ENCODE measurements around the gene GSTT2.
"Not testable (repeated sequence)": the region's sequence is repeated elsewhere in the genome, so short reads cannot be mapped to it uniquely, and the experiment has no call there.

Gene GSTT2

DNA sequence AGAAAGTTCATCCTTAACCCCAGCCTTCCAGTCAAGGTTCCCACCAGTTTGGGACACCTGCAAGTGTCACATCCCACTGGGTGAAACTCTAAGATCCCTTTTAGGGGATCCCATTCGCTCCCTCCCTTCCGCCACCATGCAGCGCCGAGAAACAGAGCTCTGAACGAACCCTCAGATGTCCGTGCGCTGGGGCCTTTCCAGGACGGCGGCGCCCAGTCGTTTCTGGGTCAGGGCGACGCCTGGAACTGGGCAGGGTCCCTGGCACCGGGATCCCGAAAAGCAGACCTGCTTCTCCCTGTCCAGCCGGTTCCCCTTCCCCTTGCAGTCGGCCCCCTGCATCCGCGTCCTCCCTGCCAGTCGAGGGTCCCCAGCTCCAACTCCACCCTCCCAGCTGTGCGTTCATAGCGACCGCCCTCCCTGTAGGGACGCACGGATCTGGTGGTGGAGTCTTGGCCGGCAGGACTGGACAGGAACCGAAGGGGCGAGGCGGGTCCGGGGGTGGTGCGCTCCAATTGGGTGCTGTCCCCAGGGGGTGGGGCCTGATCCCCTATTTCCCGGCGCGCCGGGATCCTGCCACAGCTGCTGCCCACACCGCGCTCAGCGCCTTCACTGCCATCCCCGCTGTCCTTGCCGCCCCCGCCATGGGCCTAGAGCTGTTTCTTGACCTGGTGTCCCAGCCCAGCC, at the start of gene GSTT2:
Gene GSTT2, plus strand, starts transcription at position 578 of the 684 bp plus-strand sequence.
- not testable (repeated sequence) for DNase-seq (ENCODE audit: low read depth in 3 of 3)

DNA sequence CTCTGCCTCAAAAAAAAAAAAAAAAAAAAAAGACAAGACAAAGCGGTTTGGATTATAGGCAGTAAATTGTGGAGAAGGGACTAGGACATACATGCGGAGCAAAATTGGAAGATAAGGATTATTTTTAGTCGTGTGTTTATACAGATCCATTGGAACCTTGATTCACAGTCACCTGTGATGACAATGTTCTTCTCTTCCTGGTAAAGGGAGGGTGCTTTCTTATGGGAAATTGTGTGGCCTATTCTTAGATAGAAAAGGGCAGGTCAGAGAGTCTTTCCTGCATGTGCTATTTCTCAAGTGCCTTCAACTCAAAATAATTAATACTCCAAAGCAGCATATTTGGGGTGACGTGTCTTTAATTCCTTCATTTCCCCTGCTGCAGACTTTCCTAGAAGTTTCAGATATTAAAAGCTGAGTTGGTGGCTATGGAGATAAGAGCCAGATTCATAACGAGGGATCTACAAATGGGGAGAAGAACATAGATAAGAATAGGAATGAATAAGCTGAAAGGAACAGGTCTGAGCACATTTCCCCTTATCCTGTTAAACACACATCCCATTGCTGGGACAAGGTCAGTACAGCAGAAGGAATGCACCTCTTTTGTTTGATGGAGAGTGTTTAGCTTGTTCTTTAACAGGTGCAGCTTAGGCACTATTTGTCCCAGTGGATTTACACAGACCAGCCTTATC, 41.5 kb upstream of the GSTT2 start:
- no peak for DNase-seq (ENCODE audit: low read depth in 3 of 3)

DNA sequence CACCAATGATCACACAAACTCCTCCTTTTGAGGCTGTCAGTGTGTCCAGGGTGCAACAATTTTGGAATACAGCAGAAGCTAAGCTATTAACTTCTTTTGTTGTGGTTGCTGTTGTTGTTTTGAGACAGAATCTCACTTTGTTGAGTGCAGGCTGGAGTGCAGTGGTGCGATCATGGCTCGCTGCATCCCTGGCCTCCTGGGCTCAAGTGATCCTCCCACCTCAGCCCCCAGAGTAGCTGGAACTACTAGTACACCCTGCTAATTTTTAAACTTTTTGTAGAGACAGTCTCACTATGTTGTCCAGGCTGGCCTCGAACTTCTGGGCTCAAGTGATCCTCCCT, 40.9 kb upstream of the GSTT2 start:
- no peak for DNase-seq (ENCODE audit: low read depth in 3 of 3)

DNA sequence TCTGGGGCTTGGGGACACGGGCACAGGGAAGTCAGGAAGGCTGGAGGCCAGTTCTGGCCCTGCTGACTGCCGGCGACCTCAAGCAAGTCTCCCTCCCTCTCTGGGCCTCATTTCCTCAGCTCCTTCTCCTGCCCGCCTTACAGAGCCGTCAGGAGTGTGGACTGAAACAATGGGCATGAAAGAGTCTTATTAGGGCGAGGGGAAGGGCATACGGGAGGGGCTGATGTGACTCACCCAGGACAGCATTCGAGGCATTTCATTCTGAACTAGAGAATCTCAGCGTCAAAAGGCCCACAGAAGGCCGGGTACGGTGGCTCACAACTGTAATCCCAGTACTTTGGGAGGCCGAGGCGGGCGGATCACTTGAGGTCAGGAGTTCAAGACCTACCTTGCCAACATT, 39.8 kb upstream of the GSTT2 start:
- DNase-seq (ENCODE audit: low read depth in 3 of 3): not testable (repeated sequence)

DNA sequence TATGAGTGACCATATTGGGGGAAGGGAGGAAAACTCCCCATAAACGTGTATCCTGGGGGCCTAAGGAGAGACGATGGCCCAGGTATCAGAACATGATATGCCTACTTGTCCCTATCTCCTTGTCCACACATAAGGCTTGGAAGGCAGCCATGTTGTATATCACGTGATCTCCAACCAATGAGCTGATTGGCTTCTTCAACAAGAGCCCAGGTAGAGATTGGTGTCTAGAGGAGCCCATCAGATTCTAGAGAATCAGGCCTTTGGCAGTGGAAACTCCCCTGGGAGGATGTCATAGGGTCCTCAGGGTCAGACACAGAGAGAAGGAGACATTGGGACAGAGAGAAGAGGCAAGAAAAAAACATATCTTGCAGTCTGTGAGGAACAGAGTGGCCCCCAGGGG, 32.5 kb upstream of the GSTT2 start:
- not testable (repeated sequence) for DNase-seq (ENCODE audit: low read depth in 3 of 3)

DNA sequence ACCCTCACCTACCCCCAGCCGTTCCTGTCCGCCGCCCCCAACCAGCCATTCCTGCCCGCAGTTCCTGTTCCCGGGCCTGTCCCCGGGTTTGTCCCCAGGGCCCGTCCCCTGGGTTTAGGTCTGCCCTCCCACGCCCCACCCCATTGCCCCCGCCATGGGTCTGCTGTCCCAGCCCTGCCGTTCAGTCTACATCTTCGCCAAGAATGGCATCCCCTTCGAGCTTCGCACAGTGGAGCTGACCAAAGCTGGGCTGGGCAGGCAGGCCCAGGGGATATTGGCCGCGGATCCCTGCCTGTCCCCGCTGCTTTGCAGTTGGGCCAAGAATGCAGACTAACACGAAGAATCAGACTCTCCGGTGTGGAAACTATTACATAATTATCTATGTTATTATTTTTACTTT, 30.2 kb upstream of the GSTT2 start:
- DNase-seq (ENCODE audit: low read depth in 3 of 3): not testable (repeated sequence)

DNA sequence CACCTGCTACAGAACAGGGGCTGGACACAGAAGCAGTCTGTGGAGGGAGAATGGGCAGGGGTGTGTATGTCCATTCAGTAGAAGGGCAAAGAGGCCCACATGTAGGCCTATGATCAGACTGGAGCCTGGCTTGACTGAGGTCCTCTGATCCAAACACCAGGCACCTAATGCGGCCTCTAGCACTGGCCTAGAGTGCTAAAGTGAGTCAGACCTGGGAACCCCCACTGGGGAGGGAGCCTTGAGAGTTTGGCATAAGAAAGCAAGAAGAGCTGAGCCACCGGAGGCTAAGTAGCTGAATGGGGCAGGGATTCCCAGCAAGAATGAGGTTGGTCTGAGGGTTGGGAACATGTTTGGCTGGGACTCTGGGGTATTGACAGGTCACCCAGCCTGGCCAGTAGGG, 28.6 kb upstream of the GSTT2 start:
- not testable (repeated sequence) for DNase-seq (ENCODE audit: low read depth in 3 of 3)

DNA sequence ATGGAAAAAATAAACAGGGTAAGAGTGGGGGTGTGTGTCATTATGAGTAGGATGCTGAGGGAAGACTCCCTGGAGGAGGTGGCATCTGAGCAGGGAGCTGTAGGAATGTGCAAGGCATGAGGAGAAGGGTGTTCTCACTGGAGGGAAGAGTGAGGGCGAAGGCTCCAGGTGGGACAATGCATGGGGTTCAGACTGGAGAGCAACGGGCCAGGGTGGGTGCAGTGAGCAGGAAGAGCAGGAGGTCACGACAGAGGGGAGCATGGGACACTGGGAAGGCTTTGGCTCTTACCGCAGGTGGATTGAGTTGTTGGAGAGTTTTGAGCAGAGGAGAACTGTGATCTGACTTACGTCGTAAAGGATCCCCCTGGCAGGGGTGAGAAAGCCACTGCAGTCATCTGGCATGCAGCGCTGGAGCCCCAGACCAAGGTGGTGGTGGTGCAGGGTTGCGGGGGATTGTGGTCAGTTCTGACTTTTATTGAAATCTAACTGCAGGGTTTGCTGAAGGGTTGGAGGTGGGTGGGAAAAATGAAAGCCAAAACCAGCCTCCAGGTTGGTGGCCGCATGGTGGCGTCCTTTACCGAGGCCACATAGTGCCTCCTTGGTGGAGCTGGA, 27.0 kb upstream of the GSTT2 start:
- not testable (repeated sequence) for DNase-seq (ENCODE audit: low read depth in 3 of 3)

DNA sequence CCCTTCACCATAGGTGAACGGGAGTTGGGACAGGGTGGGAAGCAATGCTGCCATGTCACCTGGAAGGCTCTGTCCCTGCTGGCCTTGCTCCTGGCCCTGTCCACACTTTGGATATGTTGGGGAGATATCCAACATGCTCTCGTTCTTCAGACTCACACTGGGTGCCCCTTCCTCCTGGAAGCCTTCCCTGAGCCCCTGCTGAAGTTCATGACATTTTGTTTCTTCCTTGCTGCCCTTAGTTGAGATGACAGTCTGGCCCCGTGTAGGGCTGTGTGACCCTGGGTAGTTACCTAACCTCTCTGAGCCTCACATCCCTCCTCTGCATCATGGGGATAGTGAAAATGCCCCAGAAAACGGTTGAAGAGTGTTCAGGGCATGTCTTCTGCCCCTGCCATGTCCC, 26.4 kb upstream of the GSTT2 start:
- DNase-seq (ENCODE audit: low read depth in 3 of 3): not testable (repeated sequence)

DNA sequence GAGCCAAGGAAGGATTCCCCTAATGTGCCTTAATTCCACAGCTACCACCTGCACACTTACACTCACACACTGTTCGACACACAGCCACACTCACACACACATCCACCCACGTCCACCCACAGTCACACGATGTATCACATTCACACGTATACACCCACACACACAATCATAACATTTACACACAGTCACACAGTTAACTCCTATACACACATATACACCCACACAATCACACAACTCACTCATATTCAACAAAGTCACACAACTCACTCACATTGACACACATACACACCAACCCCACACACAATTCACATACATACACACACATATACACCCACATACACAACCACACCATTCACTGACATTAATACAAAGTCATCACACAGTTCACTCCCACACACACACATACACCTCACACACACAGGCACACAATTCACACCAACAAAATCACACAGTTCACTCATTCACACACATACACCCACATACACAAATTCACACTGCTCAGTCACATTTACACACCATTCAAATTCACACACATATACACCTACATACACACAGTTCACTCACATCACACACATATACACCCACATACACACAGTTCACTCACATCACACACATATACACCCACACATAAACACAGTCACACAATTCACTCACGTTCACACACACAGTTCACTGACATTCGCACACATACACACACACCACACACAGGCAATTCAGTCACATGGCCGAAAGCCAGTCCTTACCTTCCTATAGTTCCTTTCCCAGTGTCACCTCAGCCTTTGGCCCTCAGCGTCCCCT, 25.5 kb upstream of the GSTT2 start:
- DNase-seq (ENCODE audit: low read depth in 3 of 3): not testable (repeated sequence)

DNA sequence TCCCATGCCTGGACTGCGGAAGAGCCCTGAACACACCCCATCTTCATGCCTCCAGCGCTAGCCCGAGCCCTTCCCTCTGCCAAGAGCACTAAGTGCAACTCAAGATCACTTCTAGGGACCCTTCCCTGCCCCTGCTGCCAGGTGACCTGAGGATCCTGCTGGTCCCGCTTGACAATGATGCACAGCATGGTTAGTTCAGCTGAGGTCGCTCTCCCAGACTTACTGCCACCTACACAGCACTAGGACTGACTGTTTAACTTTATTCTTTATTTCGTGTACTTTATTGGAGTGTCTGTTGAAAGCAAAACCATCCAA, 25.0 kb upstream of the GSTT2 start:
- not testable (repeated sequence) for DNase-seq (ENCODE audit: low read depth in 3 of 3)

DNA sequence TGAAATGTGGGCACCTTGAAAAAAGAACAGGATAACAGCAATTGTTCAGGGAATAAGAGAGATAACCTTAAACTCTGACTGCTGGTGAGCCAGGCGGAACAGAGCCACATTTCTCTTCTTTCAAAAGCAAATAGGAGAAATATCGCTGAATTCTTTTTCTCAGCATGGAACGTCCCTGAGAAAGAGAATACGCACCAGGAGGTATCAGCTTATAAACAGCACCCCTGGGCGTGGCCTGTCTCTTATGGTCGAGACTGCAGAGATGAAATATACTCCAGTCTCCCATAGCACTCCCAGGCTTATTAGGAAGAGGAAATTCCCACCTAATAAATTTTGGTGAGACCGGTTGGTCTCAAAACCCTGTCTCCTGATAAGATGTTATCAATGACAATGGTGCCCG, 24.0 kb upstream of the GSTT2 start:
- DNase-seq (ENCODE audit: low read depth in 3 of 3): not testable (repeated sequence)

DNA sequence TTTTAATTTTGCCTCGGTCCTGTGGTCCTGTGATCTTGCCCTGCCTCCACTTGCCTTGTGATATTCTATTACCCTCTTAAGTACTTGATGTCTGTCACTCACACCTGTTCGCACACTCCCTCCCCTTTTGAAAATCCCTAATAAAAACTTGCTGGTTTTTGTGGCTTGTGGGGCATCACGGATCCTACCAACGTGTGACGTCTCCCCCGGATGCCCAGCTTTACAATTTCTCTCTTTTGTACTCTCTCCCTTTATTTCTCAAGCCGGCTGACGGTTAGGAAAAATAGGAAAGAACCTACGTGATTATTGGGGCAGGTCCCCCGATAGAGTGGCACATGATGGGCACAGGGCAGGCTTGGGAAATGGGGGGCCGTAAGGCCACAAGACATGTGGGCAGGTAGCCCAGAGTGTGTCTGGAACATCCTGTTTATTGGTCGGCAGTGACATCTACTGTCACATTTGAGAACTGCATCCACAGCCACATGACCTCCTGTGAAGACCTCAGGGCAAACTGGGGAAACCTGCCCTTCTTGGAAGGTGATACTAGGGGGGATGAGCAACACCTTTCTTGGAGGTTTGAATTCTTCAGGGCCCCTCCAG, 23.5 kb upstream of the GSTT2 start:
- DNase-seq (ENCODE audit: low read depth in 3 of 3): peak; percentile 55 to 76 (median 57)

DNA sequence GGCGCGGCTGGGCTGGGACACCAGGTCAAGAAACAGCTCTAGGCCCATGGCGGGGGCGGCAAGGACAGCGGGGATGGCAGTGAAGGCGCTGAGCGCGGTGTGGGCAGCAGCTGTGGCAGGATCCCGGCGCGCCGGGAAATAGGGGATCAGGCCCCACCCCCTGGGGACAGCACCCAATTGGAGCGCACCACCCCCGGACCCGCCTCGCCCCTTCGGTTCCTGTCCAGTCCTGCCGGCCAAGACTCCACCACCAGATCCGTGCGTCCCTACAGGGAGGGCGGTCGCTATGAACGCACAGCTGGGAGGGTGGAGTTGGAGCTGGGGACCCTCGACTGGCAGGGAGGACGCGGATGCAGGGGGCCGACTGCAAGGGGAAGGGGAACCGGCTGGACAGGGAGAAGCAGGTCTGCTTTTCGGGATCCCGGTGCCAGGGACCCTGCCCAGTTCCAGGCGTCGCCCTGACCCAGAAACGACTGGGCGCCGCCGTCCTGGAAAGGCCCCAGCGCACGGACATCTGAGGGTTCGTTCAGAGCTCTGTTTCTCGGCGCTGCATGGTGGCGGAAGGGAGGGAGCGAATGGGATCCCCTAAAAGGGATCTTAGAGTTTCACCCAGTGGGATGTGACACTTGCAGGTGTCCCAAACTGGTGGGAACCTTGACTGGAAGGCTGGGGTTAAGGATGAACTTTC, 18.7 kb upstream of the GSTT2 start, which contains the start of gene GSTT2B:
Gene GSTT2B, minus strand, starts transcription at position 112 of the 688 bp plus-strand sequence. Its CDS starts 64 bp downstream, at position 48.
- DNase-seq (ENCODE audit: low read depth in 3 of 3): not testable (repeated sequence)

DNA sequence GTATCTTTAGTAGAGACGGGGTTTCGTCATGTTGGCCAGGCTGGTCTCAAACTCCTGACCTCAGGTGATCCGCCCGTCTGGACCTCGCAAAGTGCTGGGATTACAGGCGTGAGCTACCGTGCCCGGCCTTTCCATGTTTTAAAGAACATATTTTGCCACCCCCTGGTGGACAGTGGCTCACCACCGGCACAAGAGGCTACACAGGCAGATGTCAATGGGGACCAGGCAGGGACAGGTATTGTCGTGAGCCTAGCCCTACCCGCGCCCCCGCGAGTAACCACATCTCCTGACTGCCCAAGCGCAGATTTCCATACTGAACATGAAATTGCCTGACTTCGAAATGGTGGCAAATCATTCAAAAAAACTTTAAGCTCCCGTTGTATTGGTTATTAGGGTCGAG, 13.8 kb upstream of the GSTT2 start:
- not testable (repeated sequence) for DNase-seq (ENCODE audit: low read depth in 3 of 3)

DNA sequence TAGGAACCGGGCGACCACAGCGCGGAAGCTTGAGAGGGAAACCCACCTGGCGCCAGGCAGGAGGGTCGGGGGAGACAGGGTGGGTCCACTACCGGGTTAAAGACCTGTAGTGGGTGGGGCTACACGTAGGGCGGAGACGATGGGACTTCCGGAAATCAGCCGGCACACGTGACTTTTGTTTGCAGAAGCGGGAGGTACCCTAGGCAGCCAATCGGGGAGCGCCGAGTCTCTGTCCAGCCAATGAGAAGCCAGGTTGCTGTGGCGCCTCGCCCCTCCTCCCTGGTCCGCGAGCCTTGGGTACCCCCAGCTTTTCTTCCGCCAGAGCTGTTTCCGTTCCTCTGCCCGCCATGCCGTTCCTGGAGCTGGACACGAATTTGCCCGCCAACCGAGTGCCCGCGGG, 13.4 kb upstream of the GSTT2 start, which contains the start of gene DDTL:
Gene DDTL, plus strand, starts transcription at position 321 of the 400 bp plus-strand sequence. Its CDS starts 27 bp downstream, at position 348.
- not testable (repeated sequence) for DNase-seq (ENCODE audit: low read depth in 3 of 3)

DNA sequence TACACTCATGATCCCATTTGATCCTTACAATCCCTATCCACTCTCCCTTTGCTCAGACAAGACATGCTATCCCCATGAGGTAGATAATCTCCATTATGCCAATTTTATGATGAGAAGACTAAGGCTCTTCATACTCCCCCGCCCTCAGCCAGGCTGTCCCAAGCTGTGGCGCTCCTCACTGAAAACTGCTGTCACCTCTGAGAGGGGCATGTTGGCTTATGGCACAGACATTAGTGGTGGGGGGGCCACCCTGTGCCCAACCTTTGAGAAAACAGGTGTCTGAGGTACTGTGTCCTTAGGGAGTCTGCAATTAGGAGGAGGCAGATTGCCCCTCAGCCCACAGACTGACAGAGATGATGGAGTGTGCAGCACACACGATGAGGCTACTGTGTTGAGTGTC, 10.9 kb upstream of the GSTT2 start:
- DNase-seq (ENCODE audit: low read depth in 3 of 3): no peak

DNA sequence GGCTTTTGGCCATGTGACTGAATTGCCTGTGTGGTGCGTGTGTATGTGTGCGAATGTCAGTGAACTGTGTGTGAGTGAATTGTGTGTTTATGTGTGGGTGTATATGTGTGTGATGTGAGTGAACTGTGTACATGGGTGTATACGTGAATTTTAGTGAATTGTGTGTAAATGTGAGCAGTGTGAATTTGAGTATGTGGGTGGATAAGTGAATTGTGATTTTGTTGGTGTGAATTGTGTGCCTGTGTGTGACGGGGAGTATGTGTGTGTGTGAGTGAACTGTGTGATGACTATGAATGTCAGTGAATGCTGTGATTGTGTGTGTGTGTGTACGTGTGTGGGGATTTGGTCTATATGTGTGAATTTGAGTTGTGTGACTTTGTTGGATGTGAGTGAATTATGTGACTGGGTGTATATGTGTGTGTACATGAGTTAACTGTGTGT, 9.7 kb upstream of the GSTT2 start:
- DNase-seq (ENCODE audit: low read depth in 3 of 3): no peak

DNA sequence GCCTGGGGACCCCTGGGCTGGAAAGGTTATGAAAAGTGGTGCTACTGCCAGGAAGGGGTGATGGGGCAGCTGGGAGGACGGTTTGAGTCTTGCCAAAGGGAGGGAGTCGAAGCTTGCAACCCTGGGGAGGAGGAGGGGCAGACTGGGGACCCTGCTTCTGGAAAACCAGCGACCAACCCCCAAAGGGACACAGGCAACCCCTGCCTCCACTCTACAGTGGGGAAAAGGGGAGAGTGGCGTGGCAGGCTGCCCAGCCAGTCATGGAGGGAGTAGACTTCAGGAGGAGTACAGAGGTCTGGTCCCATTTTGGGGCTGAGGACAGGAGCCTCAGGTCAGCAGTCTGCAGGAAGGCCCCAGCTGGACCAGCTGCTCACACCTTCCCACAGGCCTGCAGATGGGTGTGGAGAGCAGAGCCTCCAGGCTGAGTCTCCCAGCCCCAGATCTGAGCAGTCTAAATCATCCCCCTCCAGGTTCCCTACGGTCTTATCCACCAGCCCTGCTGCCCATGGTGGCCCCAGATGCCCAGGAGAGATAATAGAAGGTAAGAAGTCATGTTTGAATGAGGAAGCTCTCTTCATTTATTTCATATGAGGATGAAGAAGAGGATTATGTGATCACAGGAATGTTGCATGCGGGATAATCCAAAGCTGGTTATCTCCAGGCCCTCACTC, 9.0 kb upstream of the GSTT2 start:
- DNase-seq (ENCODE audit: low read depth in 3 of 3): no peak

DNA sequence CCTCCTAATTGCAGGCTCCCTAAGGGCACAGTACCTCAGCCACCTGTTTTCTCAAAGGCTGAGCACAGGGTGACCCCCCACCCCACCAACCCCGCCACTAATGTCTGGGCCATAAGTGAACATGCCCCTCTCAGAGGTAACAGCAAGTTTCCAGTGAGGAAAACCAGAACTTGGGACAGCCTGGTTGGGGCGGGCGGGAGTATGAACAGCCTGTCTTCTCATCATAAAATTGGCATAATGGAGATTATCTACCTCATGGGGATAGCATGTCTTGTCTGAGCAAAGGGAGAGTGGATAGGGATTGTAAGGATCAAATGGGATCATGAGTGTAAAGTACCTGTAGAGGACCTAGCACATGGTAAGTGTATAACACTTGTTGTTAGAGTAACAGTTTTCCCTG, 8.0 kb upstream of the GSTT2 start:
- DNase-seq (ENCODE audit: low read depth in 3 of 3): not testable (repeated sequence)
